H1 (cell line): ENCODE data around the gene RXRA. TPM values are rescaled to one million over a fixed set of nuclear protein-coding genes. Genes with fewer than 3 reads are reported as not detected.
A peak's percentile ranks its signal among the peaks of the same experiment; 100 is the strongest.

Experiments used
- CTCF ChIA-PET: fragments of 300-600 bp; sonication (Branson Sonifier 250); formaldehyde crosslinking; loops from one replicate; lab custom pipeline; 2021; ENCODE audit not compliant: partially characterized antibody; lab: Charles Lee
- POLR2A ChIA-PET: fragments of 300-600 bp; sonication (Branson Sonifier 250); formaldehyde crosslinking; loops from one replicate; lab custom pipeline; 2021; ENCODE audit warnings: inconsistent platforms; ENCODE audit not compliant: partially characterized antibody; lab: Charles Lee
- DNase-seq, 2 experiments: peaks; one replicate each; pipeline versions ENCODE4 v3.0.0 to v3.0.0-alpha.2; 2010 to 2022; ENCODE audit warnings: low spot score in 2 of 2, low read depth in 1 of 2, mixed read lengths in 1 of 2
- FAIRE-seq: peaks from 2 replicates; lab custom pipeline; 2011; peaks lifted over from hg19 to GRCh38; lab: Jason Lieb, UNC
- H2AFZ ChIP-seq: 2 replicates; pipeline ENCODE4 v1.8.1; 2012; ENCODE audit warnings: low read length, inconsistent platforms
- H2AK5ac ChIP-seq: 2 replicates; pipeline ENCODE4 v1.6.1; 2013; ENCODE audit warnings: low read depth, low read length
- H2BK120ac ChIP-seq: replicated peaks from 2 replicates; pipeline ENCODE3; 2013; ENCODE audit warnings: low read depth, low read length, inconsistent platforms
- H2BK12ac ChIP-seq: 2 replicates; pipeline ENCODE4 v1.6.1; 2013; ENCODE audit warnings: low read depth, low read length
- H2BK15ac ChIP-seq: 2 replicates; pipeline ENCODE4 v1.6.1; 2013; ENCODE audit warnings: low read length
- H2BK20ac ChIP-seq: 2 replicates; pipeline ENCODE4 v1.6.1; 2013; ENCODE audit warnings: low read length
- H2BK5ac ChIP-seq: 2 replicates; pipeline ENCODE4 v1.6.1; 2013; ENCODE audit warnings: low read depth, low read length
- H3K14ac ChIP-seq: 2 replicates; pipeline ENCODE4 v1.6.1; 2013; ENCODE audit warnings: inconsistent platforms; ENCODE audit not compliant: insufficient read length
- H3K18ac ChIP-seq: 2 replicates; pipeline ENCODE4 v1.6.1; 2013; ENCODE audit warnings: low read length; ENCODE audit errors: extremely low read depth
- H3K23ac ChIP-seq: 2 replicates; pipeline ENCODE4 v1.6.1; 2013; ENCODE audit warnings: inconsistent platforms; ENCODE audit not compliant: insufficient read length
- H3K23me2 ChIP-seq: 2 replicates; pipeline ENCODE4 v1.6.1; 2013; ENCODE audit warnings: low read depth, low read length
- H3K27ac ChIP-seq: 2 replicates; pipeline ENCODE4 v1.6.1; 2011; ENCODE audit warnings: low read depth, low read length, inconsistent platforms
- H3K27me3 ChIP-seq, 4 experiments: replicated peaks in 1 of 4; 1 replicate in 1 of 4; 2 replicates in 3 of 4; pipeline versions ENCODE4 v1.6.1 to v1.8.1; 2011 to 2013; ENCODE audit warnings: low read length in 3 of 4, mild to moderate bottlenecking in 3 of 4, inconsistent platforms in 2 of 4, mixed read lengths in 2 of 4, moderate library complexity in 1 of 4; ENCODE audit not compliant: control insufficient read depth in 3 of 4, insufficient read depth in 3 of 4; ENCODE audit errors: extremely low read depth in 1 of 4
- H3K36me3 ChIP-seq, 4 experiments: 2 replicates each; pipeline versions ENCODE4 v1.6.1 to v1.8.1; 2011 to 2013; ENCODE audit warnings: mild to moderate bottlenecking in 4 of 4, low read length in 3 of 4, moderate library complexity in 2 of 4, control low read depth in 1 of 4, inconsistent platforms in 1 of 4; ENCODE audit not compliant: insufficient read depth in 4 of 4, control insufficient read depth in 2 of 4
- H3K4ac ChIP-seq: replicated peaks from 2 replicates; pipeline ENCODE3; 2013; ENCODE audit warnings: low read length, low read depth, mixed read lengths, inconsistent platforms; ENCODE audit not compliant: insufficient read length
- H3K4me1 ChIP-seq, 4 experiments: replicated peaks in 1 of 4; 1 replicate in 1 of 4; 2 replicates in 3 of 4; pipeline versions ENCODE4 v1.6.1 to v1.8.1; 2011 to 2013; ENCODE audit warnings: low read length in 3 of 4, inconsistent platforms in 2 of 4, mixed read lengths in 1 of 4; ENCODE audit not compliant: insufficient read depth in 4 of 4, control insufficient read depth in 3 of 4
- H3K4me2 ChIP-seq, 2 experiments: 2 replicates each; pipeline versions ENCODE4 v1.6.1 to v1.8.1; 2011 to 2013; ENCODE audit warnings: low read depth in 2 of 2, low read length in 2 of 2, control low read depth in 1 of 2, inconsistent platforms in 1 of 2, mild to moderate bottlenecking in 1 of 2; ENCODE audit not compliant: insufficient read depth in 1 of 2
- H3K4me3 ChIP-seq, 4 experiments: fragments of 200-600, 300-600 bp in 1 of 4; sonication (generic), shearing (Covaris generic), sonication (Bioruptor Twin) in 1 of 4; 2 replicates each; pipeline versions ENCODE4 v1.5.1 to v1.8.1; 2011 to 2016; ENCODE audit warnings: low read length in 4 of 4, low read depth in 3 of 4, control low read depth in 2 of 4, inconsistent platforms in 2 of 4, mild to moderate bottlenecking in 2 of 4, mixed read lengths in 1 of 4, moderate library complexity in 1 of 4; ENCODE audit not compliant: insufficient read depth in 2 of 4; ENCODE audit errors: extremely low read depth in 1 of 4
- H3K56ac ChIP-seq: replicated peaks from 2 replicates; pipeline ENCODE3; 2013; ENCODE audit warnings: low read depth, mild to moderate bottlenecking, mixed read lengths, low read length, inconsistent platforms; ENCODE audit not compliant: insufficient read length
- H3K79me1 ChIP-seq: 2 replicates; pipeline ENCODE4 v1.6.1; 2013; ENCODE audit warnings: low read depth, low read length, control low read depth
- H3K79me2 ChIP-seq, 2 experiments: 2 replicates each; pipeline versions ENCODE4 v1.6.1 to v1.8.1; 2012 to 2013; ENCODE audit warnings: low read length in 2 of 2, mild to moderate bottlenecking in 2 of 2, inconsistent platforms in 1 of 2; ENCODE audit not compliant: insufficient read depth in 2 of 2, control insufficient read depth in 1 of 2
- H3K9ac ChIP-seq, 4 experiments: replicated peaks in 1 of 4; 1 replicate in 1 of 4; 2 replicates in 3 of 4; pipeline versions ENCODE4 v1.6.1 to v1.8.1; 2011 to 2013; ENCODE audit warnings: low read depth in 3 of 4, low read length in 3 of 4, control low read depth in 2 of 4, mild to moderate bottlenecking in 2 of 4, moderate library complexity in 2 of 4, inconsistent platforms in 1 of 4; ENCODE audit errors: extremely low read depth in 1 of 4
- H3K9me3 ChIP-seq, 2 experiments: 2 replicates each; pipeline versions ENCODE4 v1.6.1 to v1.8.1; 2012 to 2013; ENCODE audit warnings: mild to moderate bottlenecking in 2 of 2, moderate library complexity in 2 of 2, control low read depth in 1 of 2, inconsistent platforms in 1 of 2, low read depth in 1 of 2, low read length in 1 of 2, mixed read lengths in 1 of 2; ENCODE audit not compliant: insufficient read depth in 2 of 2
- H4K20me1 ChIP-seq, 2 experiments: replicated peaks in 1 of 2; 2 replicates each; pipeline versions ENCODE3 to v1.8.1; 2011 to 2013; ENCODE audit warnings: inconsistent platforms in 2 of 2, low read length in 2 of 2, mild to moderate bottlenecking in 1 of 2; ENCODE audit not compliant: insufficient read depth in 2 of 2, control insufficient read depth in 1 of 2
- H4K5ac ChIP-seq: 2 replicates; pipeline ENCODE4 v1.6.1; 2013; ENCODE audit warnings: low read length, low read depth, mixed read lengths, inconsistent platforms; ENCODE audit not compliant: insufficient read length
- H4K8ac ChIP-seq: 2 replicates; pipeline ENCODE4 v1.8.0; 2013; ENCODE audit warnings: mild to moderate bottlenecking, moderate library complexity, low read length, inconsistent platforms; ENCODE audit not compliant: insufficient read depth; ENCODE audit errors: extremely low read depth
- H4K91ac ChIP-seq: replicated peaks from 2 replicates; pipeline ENCODE3; 2013; ENCODE audit warnings: low read length, mixed read lengths, inconsistent platforms; ENCODE audit not compliant: insufficient read length
- CEBPB ChIP-seq: IDR thresholded peaks from 2 replicates; pipeline ENCODE4 v1.6.1; 2012; ENCODE audit warnings: low read depth, low read length
- CHD2 ChIP-seq: IDR thresholded peaks from 2 replicates; pipeline ENCODE4 v1.6.1; 2012; ENCODE audit warnings: low read length, improper control_type of control experiment
- KDM5A ChIP-seq: fragments of 200-600 bp; IDR thresholded peaks from 2 replicates; pipeline ENCODE4 v1.7.1; 2012; ENCODE audit warnings: mild to moderate bottlenecking, low read length, inconsistent platforms, mixed read lengths
- MAFK ChIP-seq: IDR thresholded peaks from 2 replicates; pipeline ENCODE4 v1.6.1; 2012; ENCODE audit warnings: low read depth, mild to moderate bottlenecking, improper control_type of control experiment, low read length
- PHF8 ChIP-seq: fragments of 200-600 bp; sonication (generic); conservative IDR thresholded peaks from 2 replicates; pipeline ENCODE4 v1.7.1; 2012; ENCODE audit warnings: low read depth, mild to moderate bottlenecking, inconsistent platforms, low read length, moderate library complexity
- RBBP5 ChIP-seq: IDR thresholded peaks from 2 replicates; pipeline ENCODE4 v1.7.1; 2012; ENCODE audit warnings: low read depth, mild to moderate bottlenecking, inconsistent platforms, low read length, moderate library complexity, borderline replicate concordance
- SIRT6 ChIP-seq: IDR thresholded peaks from one replicate; pipeline ENCODE4 v1.7.1; 2012; ENCODE audit warnings: low read length, inconsistent platforms
- SP4 ChIP-seq: IDR thresholded peaks from 2 replicates; pipeline ENCODE4 v1.6.1; 2012; ENCODE audit warnings: low read length, inconsistent platforms
- SUZ12 ChIP-seq: fragments of 200-600 bp; sonication (generic); IDR thresholded peaks from 2 replicates; pipeline ENCODE4 v1.6.1; 2012; ENCODE audit warnings: mild to moderate bottlenecking, inconsistent platforms, low read length, moderate library complexity, mixed read lengths
- WGBS, 2 experiments: shearing (Covaris generic) in 1 of 2; methylation state at CpG; one replicate each; pipeline versions ENCODE4 v1.1.6 to v1.1.7; 2013 to 2015; ENCODE audit warnings: low lambda C conversion rate in 2 of 2, mixed read lengths in 2 of 2, inconsistent platforms in 1 of 2, low coverage in 1 of 2, missing lambda C conversion rate in 1 of 2; ENCODE audit not compliant: insufficient replicate concordance in 2 of 2, insufficient coverage in 1 of 2, insufficient read length in 1 of 2; ENCODE audit errors: extremely low coverage in 1 of 2, missing lambda C conversion rate in 1 of 2; 5-methylcytosine and 5-hydroxymethylcytosine counted together
- long read RNA-seq, 2 experiments: library from RNA in 1 of 2; library from capped mRNA in 1 of 2; stranded (forward); transcript quantifications; one replicate each; pipeline ENCODE4 v2.0.0, GENCODE V29; 2021; ENCODE audit warnings: inconsistent platforms in 1 of 2
- polyA minus RNA-seq, 3 experiments: library from RNA; depleted of rRNA, polyadenylated mRNA; stranded (reverse); fragments of >200 nt; gene quantifications; 1 replicate in 2 of 3; 2 replicates in 1 of 3; pipeline ENCODE4 v1.2.3, GENCODE V29; 2011
- polyA plus RNA-seq, 7 experiments: library from polyadenylated mRNA; depleted of rRNA in 3 of 7; stranded (reverse) in 5 of 7; unstranded in 2 of 7; fragments of >200 nt in 5 of 7; fragments of 200-250 nt in 2 of 7; gene quantifications; 1 replicate in 5 of 7; 2 replicates in 1 of 7; 4 replicates in 1 of 7; pipeline versions ENCODE4 v1.2.1 to v1.2.3, GENCODE V29; 2011 to 2013; ENCODE audit warnings: missing spikeins in 2 of 7, mixed read lengths in 2 of 7
- total RNA-seq: library from RNA; stranded (reverse); fragmentation: NEBNext Ultra II Directional; extraction: Animal tissue kit (Norgen Biotek cat#: 25700); gene quantifications from 2 replicates; pipeline ENCODE4 v1.2.1, GENCODE V29; 2021

The RXRA gene
- total RNA-seq (28.1 and 29.4 TPM in 2 replicates), polyA plus RNA-seq (2011; rRNA removed) (9.8 and 21.0 TPM in 2 replicates), polyA minus RNA-seq (2011; rRNA and poly(A)+ RNA removed) (9.7 and 12.2 TPM in 2 replicates)
- 14.3 TPM for polyA plus RNA-seq (2011; cell fraction: cytosol; rRNA removed)
- 27.1 TPM for polyA plus RNA-seq (2011; cell fraction: nucleus; rRNA removed)
- polyA plus RNA-seq (2012, experiment 1 of 2), result 14.2 to 23.4 TPM (median 21.5 TPM) in 4 replicates
- polyA plus RNA-seq (2012, experiment 2 of 2), result 17.1 TPM
- polyA plus RNA-seq (2013, experiment 1 of 2), result 14.4 TPM
- 14.7 TPM for polyA plus RNA-seq (2013, experiment 2 of 2)
- polyA minus RNA-seq (2011; cell fraction: cytosol; rRNA and poly(A)+ RNA removed), result 14.5 TPM
- 13.4 TPM for polyA minus RNA-seq (2011; cell fraction: nucleus; rRNA and poly(A)+ RNA removed)
- long read RNA-seq, experiment 1, partial matches to known transcripts, result 9 of 26 reads
- long read RNA-seq, experiment 1, other reads (novel, unspliced or antisense), result 17 of 26 reads
- long read RNA-seq, experiment 2, partial matches to known transcripts, result 1 of 2 reads
- long read RNA-seq, experiment 2, other reads (novel, unspliced or antisense), result 1 of 2 reads

- peak within 1 kb of the TSS; percentile 88; the same call in 1 of the 2 replicates for H2BK15ac ChIP-seq
- no peak within 1 kb of the TSS for H2AK5ac ChIP-seq
- H3K56ac ChIP-seq, result peak within 1 kb of the TSS; percentile 59
- peak within 1 kb of the TSS; percentile 86 to 90 for H3K4me2 ChIP-seq
- H2BK120ac ChIP-seq, result peak within 1 kb of the TSS; percentile 92
- H3K9me3 ChIP-seq, result no peaks in the 10 kb centered on the region
- H2BK5ac ChIP-seq, result no peak within 1 kb of the TSS; the same call in 1 of the 2 replicates
- ChIA-PET POLR2A (interaction anchor here (0.7 to 1.6 kb wide), 6 partner anchors 24 to 335 kb away, joined by 3 to 5 read pairs (median 3); no protein-coding TSS in a partner anchor), CTCF (interaction anchor here (0.9 kb wide), 1 partner anchor 155 kb away, joined by 3 read pairs; no protein-coding TSS in a partner anchor)
- no peak within 1 kb of the TSS for H3K27ac ChIP-seq
- peak within 1 kb of the TSS; percentile 94 for H3K4ac ChIP-seq
- H3K4me1 ChIP-seq, result peaks cover 0 to 45% (median 25%) of the 10 kb centered on the region in 4 experiments; a peak in 6 of 7 replicates
- H2BK12ac ChIP-seq, result peak within 1 kb of the TSS; percentile 80; the same call in 1 of the 2 replicates
- peak within 1 kb of the TSS; percentile 98 for H4K91ac ChIP-seq
- 2% methylated on average over 9 of the region's 156 CpGs; no CpG with 5 or more reads in 1 of the 2 experiments for whole genome bisulfite sequencing, 2 experiments
- H2BK20ac ChIP-seq, result no peak within 1 kb of the TSS
- H3K36me3 ChIP-seq, result no peaks in the 10 kb centered on the region
- peak within 1 kb of the TSS; percentile 87 for H3K18ac ChIP-seq
- peaks cover 10% of the 10 kb centered on the region; the same call in 1 of the 2 replicates for H3K23me2 ChIP-seq
- peaks cover 13% of the 10 kb centered on the region for H3K79me1 ChIP-seq
- H4K5ac ChIP-seq, result peak within 1 kb of the TSS; percentile 57
- H3K79me2 ChIP-seq, result peaks cover 7 to 36% of the 10 kb centered on the region in 2 experiments; a peak in 3 of 4 replicates
- FAIRE-seq, result no peak
- H3K4me3 ChIP-seq, result peak within 1 kb of the TSS; percentile 63 to 81 (median 70)
- no peak within 1 kb of the TSS for H3K14ac ChIP-seq
- peak in 1 of 2 experiments; percentile 66 for DNase-seq
- H2AFZ ChIP-seq, result no peak within 1 kb of the TSS
- peak within 1 kb of the TSS; percentile 88 for H4K8ac ChIP-seq
- peak within 1 kb of the TSS; percentile 34 to 83 (median 58); a peak in 6 of 7 replicates for H3K9ac ChIP-seq
- H4K20me1 ChIP-seq, result peaks cover 9 to 14% of the 10 kb centered on the region in 2 experiments
- H3K27me3 ChIP-seq, result peaks cover 0 to 6% (median 2%) of the 10 kb centered on the region in 4 experiments; a peak in 2 of 7 replicates
- H3K23ac ChIP-seq, result no peak within 1 kb of the TSS
- TF ChIP-seq CHD2 (no peak), MAFK (no peak), SUZ12 (no peak), KDM5A (no peak), CEBPB (no peak), SP4 (no peak), SIRT6 (no peak), RBBP5 (0 out of 2 replicates have a peak, but pooled peaks have one; percentile 36), PHF8 (peak; percentile 63)
Measured at GRCh38 chr9:134325813-134326723, at the start of gene RXRA. TSS of gene RXRA (plus strand) at chr9:134326455. CDS start at chr9:134326632, 177 bp downstream.
